NCI-H1105 (cell line): ENCODE data around the gene KRT81.

ENCODE experiments used
- DNase-seq: peaks from one replicate; lab custom pipeline; 2025; lab: John Stamatoyannopoulos, UW

Gene KRT81

GRCh38 chr12:52291267-52291935, at the start of gene KRT81:
Gene KRT81, minus strand, starts transcription at chr12:52291534. Its CDS starts 69 bp downstream, at chr12:52291465.
- DNase-seq: no peak

- no peak for DNase-seq
These were observed 47.1 kb upstream of the KRT81 start for GRCh38 chr12:52338241-52338960.

- DNase-seq: no peak
These were observed 45.7 kb upstream of the KRT81 start for GRCh38 chr12:52337054-52337453.

- no peak for DNase-seq
These were observed 45.3 kb upstream of the KRT81 start for GRCh38 chr12:52336641-52337040.

- DNase-seq: peak; percentile 76
These were observed 44.4 kb upstream of the KRT81 start for GRCh38 chr12:52335598-52336262.

- no peak for DNase-seq
These were observed 42.9 kb upstream of the KRT81 start for GRCh38 chr12:52334185-52334584.

- DNase-seq: no peak
These were observed 42.0 kb upstream of the KRT81 start for GRCh38 chr12:52333321-52333720.

GRCh38 chr12:52332381-52332780, 41.0 kb upstream of the KRT81 start:
- DNase-seq: no peak

GRCh38 chr12:52331833-52332232, 40.5 kb upstream of the KRT81 start:
- DNase-seq: no peak

GRCh38 chr12:52331039-52331438, 39.7 kb upstream of the KRT81 start:
- DNase-seq: no peak

- DNase-seq: no peak
These were observed 36.6 kb upstream of the KRT81 start for GRCh38 chr12:52327830-52328500.

- peak; percentile 26 for DNase-seq
These were observed 35.9 kb upstream of the KRT81 start for GRCh38 chr12:52327052-52327829.

GRCh38 chr12:52324153-52324444, 32.8 kb upstream of the KRT81 start:
- DNase-seq: no peak

GRCh38 chr12:52323416-52324152, 32.2 kb upstream of the KRT81 start:
- DNase-seq: no peak

- no peak for DNase-seq
These were observed 31.7 kb upstream of the KRT81 start for GRCh38 chr12:52323001-52323400.

- no peak for DNase-seq
These were observed 30.7 kb upstream of the KRT81 start for GRCh38 chr12:52322069-52322468.

- peak; percentile 28 for DNase-seq
These were observed 30.1 kb upstream of the KRT81 start for GRCh38 chr12:52321418-52321817.

- no peak for DNase-seq
These were observed 29.6 kb upstream of the KRT81 start, which contains the start of gene KRT83 for GRCh38 chr12:52320784-52321400. Gene KRT83, minus strand, starts transcription at chr12:52321398. Its CDS starts 63 bp downstream, at chr12:52321335.

GRCh38 chr12:52319097-52319496, 27.8 kb upstream of the KRT81 start:
- no peak for DNase-seq

GRCh38 chr12:52318241-52318990, 27.1 kb upstream of the KRT81 start:
- DNase-seq: no peak
